NCI-H82 treated with DMSO at 0.1 percent for 48 hours (cell line): ENCODE measurements around the gene CHAF1B.

Experiments
- DNase-seq: peaks from one replicate; lab custom pipeline; 2025; ENCODE audit not compliant: unreplicated experiment; lab: John Stamatoyannopoulos, UW

Gene CHAF1B

DNA sequence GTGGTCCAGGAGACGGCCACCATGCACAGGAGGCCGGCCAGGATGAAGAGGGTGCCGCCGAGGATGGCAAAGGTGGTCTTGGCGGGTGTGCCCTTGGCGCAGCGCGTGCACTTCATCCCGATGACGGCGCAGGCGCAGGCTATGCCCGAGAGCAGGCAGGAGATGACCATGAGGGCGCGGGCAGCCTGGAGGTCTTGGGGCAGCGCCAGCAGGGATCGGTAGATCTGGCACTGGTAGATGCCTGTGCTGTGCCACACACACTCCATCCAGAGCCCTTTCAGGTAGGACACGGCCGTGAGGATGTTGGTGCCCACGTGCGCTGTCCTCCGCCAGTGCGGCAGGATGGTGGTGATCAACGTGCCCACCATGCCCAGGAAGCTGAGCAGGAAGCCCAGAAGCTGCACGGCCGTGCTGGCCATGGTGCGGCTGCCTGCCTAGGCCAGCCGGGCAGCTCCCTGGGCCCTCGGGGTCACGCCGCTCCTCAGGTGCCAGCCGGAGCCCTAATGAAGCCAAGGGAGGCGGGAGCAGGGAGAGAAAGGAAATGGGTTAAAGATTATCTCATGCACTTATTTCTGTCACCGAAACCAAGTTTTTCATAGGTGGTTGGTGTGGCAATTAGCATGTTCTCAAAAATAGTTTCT, 76.2 kb downstream of the CHAF1B start:
- DNase-seq = no peak

DNA sequence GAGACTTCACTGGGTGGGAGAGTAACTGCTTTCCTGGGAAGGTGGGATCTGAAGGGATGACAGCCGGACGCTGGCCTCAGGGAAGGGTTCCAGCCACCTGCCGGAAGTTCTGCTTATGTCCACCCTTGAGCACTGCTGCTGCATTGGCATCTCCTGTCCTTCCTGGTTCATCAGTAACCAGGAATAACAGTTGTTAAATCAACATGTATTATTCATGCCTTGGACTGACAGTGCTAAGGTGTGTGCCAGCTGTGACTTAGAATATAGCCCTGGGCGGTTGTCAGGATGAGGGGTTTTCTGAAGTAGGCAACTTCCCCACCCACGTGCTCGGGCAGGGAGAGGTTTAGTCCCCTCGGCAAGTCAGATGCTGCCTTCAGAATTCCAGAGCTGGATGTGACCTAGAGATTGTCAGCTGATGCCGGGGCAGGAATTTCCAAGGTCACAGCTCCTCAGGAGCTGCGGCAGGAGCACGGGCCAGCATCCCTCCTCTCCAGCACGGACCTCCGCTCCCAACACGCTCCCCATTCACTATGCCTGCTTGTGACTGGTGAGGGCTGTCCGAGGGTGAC, 76.8 kb downstream of the CHAF1B start:
- DNase-seq = no peak

DNA sequence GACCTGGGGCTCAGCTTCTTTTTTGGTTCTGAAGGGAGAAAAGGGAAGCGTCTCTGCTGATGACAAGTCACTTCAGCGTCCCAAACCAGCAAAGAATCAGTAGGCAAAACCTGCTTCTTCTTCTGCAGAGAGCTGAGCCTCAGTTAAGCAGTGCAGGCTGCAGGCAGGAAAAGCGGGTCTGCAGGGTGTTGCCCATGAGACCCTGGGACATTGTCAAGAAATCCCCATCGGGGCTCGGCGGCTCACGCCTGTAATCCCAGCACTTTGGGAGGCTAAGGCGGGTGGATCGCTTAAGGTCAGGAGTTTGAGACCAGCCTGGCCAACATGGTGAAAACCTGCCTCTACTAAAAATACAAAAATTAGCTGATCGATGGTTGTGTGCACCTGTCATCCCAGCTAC, 78.0 kb downstream of the CHAF1B start:
- no peak for DNase-seq

DNA sequence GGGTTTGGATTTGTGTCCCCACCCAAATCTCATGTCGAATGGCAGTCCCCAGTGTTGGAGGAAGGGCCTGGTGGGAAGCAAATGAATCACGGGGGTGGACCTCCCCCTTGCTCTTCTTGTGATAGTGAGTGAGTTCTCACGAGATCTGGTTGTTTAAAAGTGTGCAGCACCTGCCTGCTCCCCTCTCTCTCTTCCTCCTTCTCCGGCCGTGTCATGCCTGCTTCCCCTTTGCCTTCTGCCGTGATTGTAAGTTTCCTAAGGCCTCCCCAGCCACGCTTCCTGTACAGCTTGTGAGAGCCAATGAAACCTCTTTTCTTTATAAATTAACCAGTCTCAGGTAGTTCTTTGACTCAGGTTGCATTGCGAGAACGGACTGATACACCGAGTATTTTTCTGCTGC, 78.8 kb downstream of the CHAF1B start:
- DNase-seq = no peak

DNA sequence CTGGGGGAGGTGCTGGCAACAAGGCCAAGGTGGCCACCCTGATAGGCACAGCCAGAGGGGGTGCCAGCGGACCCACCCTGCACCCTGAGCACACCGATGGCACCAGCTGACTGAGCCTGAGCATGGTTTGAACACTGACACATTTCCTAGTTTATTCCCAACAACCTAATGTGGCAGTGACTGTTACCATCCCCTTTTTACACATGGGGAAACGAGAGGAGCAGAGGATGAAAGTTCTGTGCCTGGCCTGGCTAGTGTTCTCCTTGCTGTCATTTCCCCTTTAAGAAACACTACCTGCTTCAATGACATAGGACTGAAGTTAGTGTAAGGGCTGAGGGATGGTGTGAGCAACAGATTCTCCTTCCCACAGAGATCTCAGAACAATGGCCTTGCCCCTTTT, 79.4 kb downstream of the CHAF1B start:
- no peak for DNase-seq

DNA sequence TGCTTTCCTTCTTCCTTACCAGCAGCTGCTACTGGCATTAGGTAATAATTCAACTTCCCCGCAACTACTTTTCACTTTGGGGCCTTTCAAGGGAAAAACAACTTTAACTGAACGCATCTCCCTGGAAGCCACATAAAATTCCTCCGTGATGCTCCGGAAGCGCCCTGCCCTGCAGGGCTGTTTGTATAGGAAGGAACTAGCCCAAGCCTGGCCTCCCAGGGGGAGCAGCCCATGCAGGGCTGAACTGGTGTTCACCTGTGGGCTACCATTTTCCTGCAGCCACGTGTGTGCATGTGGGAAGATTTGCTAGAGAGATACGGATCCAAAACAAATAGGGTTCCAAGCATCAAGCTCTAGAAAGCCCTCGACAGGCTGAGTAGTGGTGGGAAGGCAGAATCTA, 80.3 kb downstream of the CHAF1B start:
- DNase-seq = no peak

DNA sequence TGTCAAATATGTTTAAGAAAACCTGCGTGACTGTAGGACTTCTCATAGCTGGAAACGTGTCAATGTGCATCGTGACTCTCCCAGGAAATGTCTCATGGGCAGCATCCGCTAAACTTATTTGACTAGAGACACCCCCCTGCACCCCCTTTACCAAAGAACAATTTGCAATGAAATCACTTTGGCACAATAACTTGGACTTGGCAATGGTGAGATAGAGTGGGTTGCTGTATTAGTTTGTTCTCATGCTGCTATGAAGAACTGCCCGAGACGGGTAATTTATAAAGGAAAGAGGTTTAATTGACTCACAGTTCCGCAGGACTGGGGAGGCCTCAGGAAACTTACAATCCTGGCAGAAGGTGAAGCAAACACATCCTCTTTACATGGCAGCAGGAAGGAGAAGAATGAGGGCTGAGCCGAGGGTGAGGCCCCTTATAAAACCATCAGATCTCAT, 80.9 kb downstream of the CHAF1B start:
- DNase-seq = no peak
